IMR-90 (cell line): ENCODE data around the gene LCK. TPM values are rescaled to one million over a fixed set of nuclear protein-coding genes. Genes with fewer than 3 reads are reported as not detected.

ENCODE experiments used
- ATAC-seq: fragments of 200-7000 bp; cut with Tn5 transposase; 2 replicates; pipeline ENCODE4 v1.9.1; 2020; ENCODE audit warnings: low read depth, mild to moderate bottlenecking, moderate library complexity
- BruUV-seq: library from RNA; stranded (reverse); fragments of 400-500 nt; replicated peaks from 2 replicates; lab custom pipeline; 2021; lab: Mats Ljungman, UMichigan
- CTCF ChIA-PET: fragments of 300-600 bp; formaldehyde crosslinking; extraction: SDS; loops from one replicate; lab custom pipeline; 2021; ENCODE audit warnings: antibody characterized with exemption; lab: Yijun Ruan, JAX
- POLR2A ChIA-PET: fragments of 300-600 bp; sonication (Branson Sonifier 250); formaldehyde crosslinking; loops from one replicate; lab custom pipeline; 2022; ENCODE audit warnings: antibody characterized with exemption; ENCODE audit not compliant: unreplicated experiment; lab: Charles Lee
- DNase-seq: peaks from one replicate; pipeline ENCODE4 v3.0.0; 2013
- H2AFZ ChIP-seq: replicated peaks from 2 replicates; pipeline ENCODE3; 2013; ENCODE audit warnings: low read length, mild to moderate bottlenecking; ENCODE audit not compliant: poor library complexity
- H2AK5ac ChIP-seq: 2 replicates; pipeline ENCODE4 v1.6.1; 2013; ENCODE audit warnings: low read depth, low read length, inconsistent platforms
- H2AK9ac ChIP-seq: replicated peaks from 2 replicates; pipeline ENCODE3; 2013; ENCODE audit warnings: mild to moderate bottlenecking, low read depth, low read length, moderate library complexity; ENCODE audit not compliant: poor library complexity
- H2BK120ac ChIP-seq: 2 replicates; pipeline ENCODE4 v1.6.1; 2013; ENCODE audit warnings: low read depth, low read length, inconsistent platforms
- H2BK15ac ChIP-seq: 3 replicates; pipeline ENCODE4 v1.6.1; 2013; ENCODE audit warnings: low read depth, low read length, inconsistent platforms
- H2BK20ac ChIP-seq: 2 replicates; pipeline ENCODE4 v1.6.1; 2013; ENCODE audit warnings: low read depth, mild to moderate bottlenecking, inconsistent platforms, low read length, moderate library complexity
- H2BK5ac ChIP-seq: 2 replicates; pipeline ENCODE4 v1.6.1; 2013; ENCODE audit warnings: mild to moderate bottlenecking, low read depth, low read length, inconsistent platforms; ENCODE audit not compliant: poor library complexity, severe bottlenecking
- H3K14ac ChIP-seq: replicated peaks from 2 replicates; pipeline ENCODE4 v1.6.1; 2013; ENCODE audit warnings: low read depth, low read length, inconsistent platforms
- H3K18ac ChIP-seq: 2 replicates; pipeline ENCODE4 v1.6.1; 2013; ENCODE audit warnings: low read depth, low read length, control low read depth
- H3K23ac ChIP-seq: 2 replicates; pipeline ENCODE4 v1.6.1; 2013; ENCODE audit warnings: low read depth, low read length, inconsistent platforms
- H3K27ac ChIP-seq: 2 replicates; pipeline ENCODE4 v1.5.1; 2013; ENCODE audit warnings: mild to moderate bottlenecking, control low read depth, low read length; ENCODE audit not compliant: insufficient read depth
- H3K27me3 ChIP-seq: 2 replicates; pipeline ENCODE4 v1.6.1; 2013; ENCODE audit warnings: low read length; ENCODE audit not compliant: control insufficient read depth, insufficient read depth
- H3K36me3 ChIP-seq: 2 replicates; pipeline ENCODE4 v1.6.1; 2013; ENCODE audit warnings: low read length, mixed read lengths; ENCODE audit not compliant: control insufficient read depth, insufficient read depth
- H3K4ac ChIP-seq: 2 replicates; pipeline ENCODE4 v1.6.1; 2013; ENCODE audit warnings: low read depth, low read length, inconsistent platforms
- H3K4me1 ChIP-seq: 2 replicates; pipeline ENCODE4 v1.6.1; 2013; ENCODE audit warnings: low read length, mixed read lengths; ENCODE audit not compliant: control insufficient read depth, insufficient read depth
- H3K4me2 ChIP-seq: 2 replicates; pipeline ENCODE4 v1.6.1; 2013; ENCODE audit warnings: low read depth, mild to moderate bottlenecking, control low read depth, low read length, moderate library complexity
- H3K4me3 ChIP-seq: 2 replicates; pipeline ENCODE4 v1.5.1; 2013; ENCODE audit warnings: low read depth, mild to moderate bottlenecking, control low read depth, low read length, moderate library complexity; ENCODE audit not compliant: insufficient read depth
- H3K56ac ChIP-seq: 2 replicates; pipeline ENCODE4 v1.6.1; 2013; ENCODE audit warnings: low read length, inconsistent platforms; ENCODE audit not compliant: insufficient read depth; ENCODE audit errors: extremely low read depth
- H3K79me1 ChIP-seq, 2 experiments: 2 replicates each; pipeline ENCODE4 v1.6.1; 2013; ENCODE audit warnings: low read length in 2 of 2, inconsistent platforms in 1 of 2, low read depth in 1 of 2
- H3K9ac ChIP-seq: 2 replicates; pipeline ENCODE4 v1.6.1; 2013; ENCODE audit warnings: low read depth, low read length, control low read depth
- H3K9me1 ChIP-seq: 2 replicates; pipeline ENCODE4 v1.6.1; 2013; ENCODE audit warnings: low read length, inconsistent platforms; ENCODE audit not compliant: insufficient read depth
- H3K9me3 ChIP-seq: 2 replicates; pipeline ENCODE4 v1.6.1; 2013; ENCODE audit warnings: low read length; ENCODE audit not compliant: control insufficient read depth, insufficient read depth
- H4K20me1 ChIP-seq: 2 replicates; pipeline ENCODE4 v1.6.1; 2013; ENCODE audit warnings: low read length, inconsistent platforms; ENCODE audit not compliant: insufficient read depth
- H4K5ac ChIP-seq: 2 replicates; pipeline ENCODE4 v1.6.1; 2013; ENCODE audit warnings: mild to moderate bottlenecking, low read depth, low read length, control low read depth
- H4K8ac ChIP-seq, 2 experiments: 2 replicates each; pipeline ENCODE4 v1.6.1; 2013; ENCODE audit warnings: low read depth in 2 of 2, low read length in 2 of 2, control low read depth in 1 of 2, inconsistent platforms in 1 of 2
- H4K91ac ChIP-seq: 2 replicates; pipeline ENCODE4 v1.6.1; 2013; ENCODE audit warnings: low read depth, low read length, inconsistent platforms; ENCODE audit not compliant: insufficient read depth
- MAFK ChIP-seq: IDR thresholded peaks from 2 replicates; pipeline ENCODE4 v1.6.1; 2012; ENCODE audit warnings: low read depth, low read length, improper control_type of control experiment
- RAD21 ChIP-seq: IDR thresholded peaks from 2 replicates; pipeline ENCODE4 v1.6.1; 2012; ENCODE audit warnings: low read length, improper control_type of control experiment
- RCOR1 ChIP-seq: IDR thresholded peaks from 2 replicates; pipeline ENCODE4 v1.6.1; 2012; ENCODE audit warnings: mild to moderate bottlenecking, low read length, improper control_type of control experiment; ENCODE audit not compliant: insufficient replicate concordance
- RFX5 ChIP-seq: IDR thresholded peaks from 2 replicates; pipeline ENCODE4 v1.8.0; 2012; ENCODE audit warnings: low read depth, mild to moderate bottlenecking, low read length, moderate library complexity
- WGBS, 2 experiments: methylation state at CpG; one replicate each; pipeline versions ENCODE4 v1.1.5 to v1.1.7; 2013; ENCODE audit warnings: missing lambda C conversion rate in 2 of 2; ENCODE audit not compliant: insufficient read length in 1 of 2; ENCODE audit errors: extremely low coverage in 2 of 2; 5-methylcytosine and 5-hydroxymethylcytosine counted together
- dilution Hi-C: fragments of 300-500 bp; cut with HindIII; formaldehyde crosslinking; loops from one replicate; pipeline ENCODE4 v1.14.3; 2018; ENCODE audit warnings: low sequenced_read_pairs; ENCODE audit not compliant: unreplicated experiment
- in situ Hi-C: fragments of 300-500 bp; cut with MboI; formaldehyde crosslinking; loops from 3 replicates; pipeline ENCODE4 v1.14.3; 2019; ENCODE audit warnings: low sequenced_read_pairs, inconsistent platforms, mixed read lengths
- intact Hi-C: fragments of 100-400 bp; cut with micrococcal nuclease; formaldehyde crosslinking; loops from 2 replicates; pipeline ENCODE4 v1.10.0; 2022
- polyA plus RNA-seq, 3 experiments: library from polyadenylated mRNA; depleted of rRNA; stranded (reverse); fragments of >200 nt; gene quantifications; 2 replicates each; pipeline ENCODE4 v1.2.3, GENCODE V29; 2012; ENCODE audit warnings: low replicate concordance in 1 of 3
- total RNA-seq: library from RNA; depleted of rRNA; stranded (reverse); fragments of >200 nt; gene quantifications from 2 replicates; pipeline ENCODE4 v1.2.3, GENCODE V29; 2012
- TF ChIP-seq, protein P1 (sequence below): conservative IDR thresholded peaks from 2 replicates; pipeline ENCODE4 v1.5.1; 2012; ENCODE audit warnings: mild to moderate bottlenecking, low read depth, low read length, improper control_type of control experiment

LCK gene
- total and polyA plus RNA-seq, 2 of the 4 experiments (the other 2 are of a cell fraction), result not detected

DNA sequence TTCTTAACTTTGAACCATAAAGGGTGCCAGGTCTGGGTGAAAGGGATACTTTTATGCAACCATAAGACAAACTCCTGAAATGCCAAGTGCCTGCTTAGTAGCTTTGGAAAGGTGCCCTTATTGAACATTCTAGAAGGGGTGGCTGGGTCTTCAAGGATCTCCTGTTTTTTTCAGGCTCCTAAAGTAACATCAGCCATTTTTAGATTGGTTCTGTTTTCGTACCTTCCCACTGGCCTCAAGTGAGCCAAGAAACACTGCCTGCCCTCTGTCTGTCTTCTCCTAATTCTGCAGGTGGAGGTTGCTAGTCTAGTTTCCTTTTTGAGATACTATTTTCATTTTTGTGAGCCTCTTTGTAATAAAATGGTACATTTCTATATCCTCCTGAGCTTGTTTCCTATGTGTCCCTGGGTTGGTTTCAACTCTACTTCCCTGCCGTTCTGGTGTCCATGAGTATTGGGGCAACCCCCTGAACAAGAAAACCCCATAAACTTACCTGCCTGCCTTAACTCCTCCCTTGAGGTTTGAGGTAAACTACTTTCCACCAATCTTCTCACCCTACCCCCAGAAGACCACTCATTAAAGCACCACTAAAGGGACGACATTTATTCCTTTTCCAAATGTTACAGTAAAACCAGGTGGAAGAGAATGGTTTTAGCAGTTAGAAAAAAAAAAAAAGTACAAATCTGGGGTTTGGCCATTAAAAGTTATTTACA lies 82.3 kb downstream of the LCK start:
- Histone ChIP-seq H3K9ac (no peak overlapping the region; the same call in 1 of the 2 replicates), H3K27me3 (no peaks in the 10 kb centered on the region), H2BK120ac (no peak overlapping the region), H2AFZ (no peak overlapping the region), H3K4me1 (peaks cover 6% of the 10 kb centered on the region), H2AK9ac (no peak overlapping the region), H2AK5ac (no peak overlapping the region), H3K27ac (no peak overlapping the region), H3K18ac (no peak overlapping the region), H3K9me1 (peaks cover 12% of the 10 kb centered on the region; the same call in 1 of the 2 replicates), H2BK15ac (no peak overlapping the region), H3K4me2 (no peak overlapping the region; the same call in 1 of the 2 replicates), H3K4me3 (no peak overlapping the region), H3K79me1 (peaks cover 19 to 64% of the 10 kb centered on the region in 2 experiments; a peak in 3 of 4 replicates), H2BK5ac (no peak overlapping the region), H3K14ac (0 out of 2 replicates have a peak overlapping the region, but pooled peaks have one; percentile 23), H4K5ac (no peak overlapping the region), H3K9me3 (no peaks in the 10 kb centered on the region), H4K20me1 (peaks cover 34% of the 10 kb centered on the region), H4K8ac (no peak overlapping the region), H3K23ac (peak overlapping the region; percentile 60; the same call in 1 of the 2 replicates), H3K56ac (no peak overlapping the region), H3K4ac (no peak overlapping the region), H2BK20ac (no peak overlapping the region), H4K91ac (no peak overlapping the region), H3K36me3 (peaks cover 57% of the 10 kb centered on the region)
- DNase-seq, result no peak
- in situ Hi-C loops (no loop called here), dilution Hi-C loops (no loop called here), intact Hi-C loops (loop anchor here (5.0 kb wide), 1 partner anchor 91 kb away; no protein-coding TSS in a partner anchor)
- no peak for ATAC-seq
- BruUV-seq, result TSS peak; percentile 78
- ChIA-PET CTCF (interaction anchor here (0.7 kb wide), 2 partner anchors 44 to 118 kb away, joined by 3 to 4 read pairs; no protein-coding TSS in a partner anchor), POLR2A (no interaction called here)
- no peak for TF ChIP-seq RFX5
- TF ChIP-seq RCOR1, result no peak
- TF ChIP-seq MAFK, result no peak
- TF ChIP-seq RAD21, result no peak
- TF ChIP-seq, protein P1, sequence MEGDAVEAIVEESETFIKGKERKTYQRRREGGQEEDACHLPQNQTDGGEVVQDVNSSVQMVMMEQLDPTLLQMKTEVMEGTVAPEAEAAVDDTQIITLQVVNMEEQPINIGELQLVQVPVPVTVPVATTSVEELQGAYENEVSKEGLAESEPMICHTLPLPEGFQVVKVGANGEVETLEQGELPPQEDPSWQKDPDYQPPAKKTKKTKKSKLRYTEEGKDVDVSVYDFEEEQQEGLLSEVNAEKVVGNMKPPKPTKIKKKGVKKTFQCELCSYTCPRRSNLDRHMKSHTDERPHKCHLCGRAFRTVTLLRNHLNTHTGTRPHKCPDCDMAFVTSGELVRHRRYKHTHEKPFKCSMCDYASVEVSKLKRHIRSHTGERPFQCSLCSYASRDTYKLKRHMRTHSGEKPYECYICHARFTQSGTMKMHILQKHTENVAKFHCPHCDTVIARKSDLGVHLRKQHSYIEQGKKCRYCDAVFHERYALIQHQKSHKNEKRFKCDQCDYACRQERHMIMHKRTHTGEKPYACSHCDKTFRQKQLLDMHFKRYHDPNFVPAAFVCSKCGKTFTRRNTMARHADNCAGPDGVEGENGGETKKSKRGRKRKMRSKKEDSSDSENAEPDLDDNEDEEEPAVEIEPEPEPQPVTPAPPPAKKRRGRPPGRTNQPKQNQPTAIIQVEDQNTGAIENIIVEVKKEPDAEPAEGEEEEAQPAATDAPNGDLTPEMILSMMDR, result no peak
- WGBS, 2 experiments, result 83% methylated on average over 1 of the region's 3 CpGs; no CpG with 5 or more reads in 1 of the 2 experiments
